ENCODE data around the gene DAND5.

DAND5 gene

GRCh38 chr19:12994701-12995595, 25.6 kb downstream of the DAND5 start, which contains the start of gene NFIX:
Gene NFIX, plus strand, starts transcription at chr19:12995475. Its CDS starts 363 bp downstream, at chr19:12995838.
- ATAC-seq, result no peak
- DNase-seq, result peak; percentile 67

GRCh38 chr19:12995596-12996405, 26.4 kb downstream of the DAND5 start:
- DNase-seq (no peak), ATAC-seq (peak; percentile 20)

GRCh38 chr19:12996406-12997094, 27.2 kb downstream of the DAND5 start:
- no peak for DNase-seq

GRCh38 chr19:12997179-12997966, 28.0 kb downstream of the DAND5 start:
- no peak for ATAC-seq

More at GRCh38 chr19:12996406-12997094, 27.2 kb downstream of the DAND5 start:
- peak; percentile 12 for ATAC-seq

GRCh38 chr19:12997967-12998940, 28.9 kb downstream of the DAND5 start:
- DNase-seq (no peak), ATAC-seq (no peak)

More at GRCh38 chr19:12997179-12997966, 28.0 kb downstream of the DAND5 start:
- no peak for DNase-seq

- no peak for ATAC-seq
- no peak for DNase-seq
Observed at GRCh38 chr19:13001166-13001501, 31.8 kb downstream of the DAND5 start.

- no peak for DNase-seq
- no peak for ATAC-seq
Observed at GRCh38 chr19:13001502-13002165, 32.3 kb downstream of the DAND5 start.

GRCh38 chr19:13002166-13002898, 33.0 kb downstream of the DAND5 start:
- no peak for ATAC-seq
- DNase-seq, result no peak

- ATAC-seq (no peak), DNase-seq (no peak)
Observed at GRCh38 chr19:13003081-13003480, 33.7 kb downstream of the DAND5 start.

GRCh38 chr19:13004273-13004672, 34.9 kb downstream of the DAND5 start:
- no peak for DNase-seq
- no peak for ATAC-seq

- no peak for DNase-seq
- no peak for ATAC-seq
Observed at GRCh38 chr19:13005253-13005652, 35.9 kb downstream of the DAND5 start.

GRCh38 chr19:13005861-13006370, 36.5 kb downstream of the DAND5 start:
- ATAC-seq, result no peak

GRCh38 chr19:13006431-13007281, 37.3 kb downstream of the DAND5 start:
- no peak for DNase-seq
- no peak for ATAC-seq

More at GRCh38 chr19:13005861-13006370, 36.5 kb downstream of the DAND5 start:
- DNase-seq, result no peak

- ATAC-seq (no peak), DNase-seq (no peak)
Observed at GRCh38 chr19:13007292-13008045, 38.1 kb downstream of the DAND5 start.

GRCh38 chr19:13008926-13009787, 39.8 kb downstream of the DAND5 start:
- no peak for DNase-seq
- no peak for ATAC-seq

Data from stimulated activated naive CD8-positive, alpha-beta T cell treated with anti-CD3 and anti-CD28 coated beads, Interleukin-15, Interleukin-2, amounts not matched to agents 100 U/mL and 50 U/mL, for 24 hours (primary cell).